C4-2B (cell line): ENCODE data around the gene P3R3URF.
A peak's percentile ranks its signal among the peaks of the same experiment; 100 is the strongest.

Source experiments
- H3K27ac ChIP-seq: fragments of 450-650 bp; 2 replicates; pipeline ENCODE4 v1.5.1; 2017
- ZFX ChIP-seq: fragments of 450-650 bp; IDR thresholded peaks from 2 replicates; pipeline ENCODE4 v1.6.1; 2017
- TF ChIP-seq, protein P1 (sequence below): fragments of 450-650 bp; conservative IDR thresholded peaks from 2 replicates; pipeline ENCODE4 v1.5.1; 2017; ENCODE audit warnings: mild to moderate bottlenecking

The P3R3URF gene

GRCh38 chr1:46180082-46180616 lies 3.9 kb upstream of the P3R3URF start:
- peak overlapping the region; percentile 93 for H3K27ac ChIP-seq
- TF ChIP-seq, protein P1, sequence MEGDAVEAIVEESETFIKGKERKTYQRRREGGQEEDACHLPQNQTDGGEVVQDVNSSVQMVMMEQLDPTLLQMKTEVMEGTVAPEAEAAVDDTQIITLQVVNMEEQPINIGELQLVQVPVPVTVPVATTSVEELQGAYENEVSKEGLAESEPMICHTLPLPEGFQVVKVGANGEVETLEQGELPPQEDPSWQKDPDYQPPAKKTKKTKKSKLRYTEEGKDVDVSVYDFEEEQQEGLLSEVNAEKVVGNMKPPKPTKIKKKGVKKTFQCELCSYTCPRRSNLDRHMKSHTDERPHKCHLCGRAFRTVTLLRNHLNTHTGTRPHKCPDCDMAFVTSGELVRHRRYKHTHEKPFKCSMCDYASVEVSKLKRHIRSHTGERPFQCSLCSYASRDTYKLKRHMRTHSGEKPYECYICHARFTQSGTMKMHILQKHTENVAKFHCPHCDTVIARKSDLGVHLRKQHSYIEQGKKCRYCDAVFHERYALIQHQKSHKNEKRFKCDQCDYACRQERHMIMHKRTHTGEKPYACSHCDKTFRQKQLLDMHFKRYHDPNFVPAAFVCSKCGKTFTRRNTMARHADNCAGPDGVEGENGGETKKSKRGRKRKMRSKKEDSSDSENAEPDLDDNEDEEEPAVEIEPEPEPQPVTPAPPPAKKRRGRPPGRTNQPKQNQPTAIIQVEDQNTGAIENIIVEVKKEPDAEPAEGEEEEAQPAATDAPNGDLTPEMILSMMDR = no peak; the same call in 1 of the 2 replicates
- no peak for TF ChIP-seq ZFX

DNA sequence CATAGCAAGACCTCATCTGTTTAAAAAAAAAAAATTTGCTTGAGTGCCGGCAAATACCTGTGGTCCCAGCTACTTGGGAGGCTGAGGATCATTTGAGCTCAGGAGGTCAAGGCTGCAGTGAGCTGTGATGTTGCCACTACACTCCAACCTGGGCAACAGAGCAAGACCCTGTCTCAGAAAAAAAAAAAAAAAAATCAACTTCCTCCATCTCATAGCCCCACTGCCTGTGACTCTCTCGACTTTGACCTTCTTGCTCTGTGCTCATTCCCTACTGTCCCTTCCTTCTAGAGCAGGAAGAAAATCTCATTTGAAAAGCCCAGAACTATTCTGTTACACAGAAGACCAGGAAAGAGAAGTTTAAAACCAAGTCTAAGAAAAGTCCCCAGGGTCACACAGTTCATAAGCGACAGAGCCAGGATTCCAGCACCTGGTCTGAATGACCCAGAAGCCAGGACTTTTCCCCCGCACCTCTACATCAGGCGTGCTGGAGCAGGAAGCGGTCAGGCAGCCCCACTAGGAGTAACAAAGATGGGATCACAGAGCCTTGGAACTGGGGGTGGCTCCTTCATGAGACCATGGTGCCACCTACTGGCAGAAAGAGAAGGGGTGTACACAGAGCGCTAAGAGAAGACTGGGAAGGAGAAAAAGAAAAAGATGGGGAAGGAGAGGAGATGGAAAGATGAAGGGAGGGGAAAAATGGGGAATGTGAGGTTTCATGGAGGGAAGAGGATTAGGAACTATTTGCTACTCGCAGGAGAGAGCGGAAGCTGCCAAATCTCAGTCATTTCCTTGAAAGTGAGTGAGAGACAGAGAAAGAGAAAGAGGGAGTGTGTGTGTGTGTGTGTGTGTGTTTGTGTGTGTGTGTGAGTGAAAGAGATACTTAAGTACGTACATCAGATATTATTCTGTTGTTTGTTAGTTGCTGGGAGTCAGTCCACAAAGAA lies 3.1 kb upstream of the P3R3URF start:
- peak overlapping the region; percentile 93 for H3K27ac ChIP-seq
- TF ChIP-seq, protein P1 = peak; percentile 97
- TF ChIP-seq ZFX = no peak

- peak overlapping the region; percentile 88 for H3K27ac ChIP-seq
- TF ChIP-seq ZFX = no peak
- TF ChIP-seq, protein P1 = no peak
These were observed 1.0 kb downstream of the P3R3URF start for GRCh38 chr1:46175243-46175642.

DNA sequence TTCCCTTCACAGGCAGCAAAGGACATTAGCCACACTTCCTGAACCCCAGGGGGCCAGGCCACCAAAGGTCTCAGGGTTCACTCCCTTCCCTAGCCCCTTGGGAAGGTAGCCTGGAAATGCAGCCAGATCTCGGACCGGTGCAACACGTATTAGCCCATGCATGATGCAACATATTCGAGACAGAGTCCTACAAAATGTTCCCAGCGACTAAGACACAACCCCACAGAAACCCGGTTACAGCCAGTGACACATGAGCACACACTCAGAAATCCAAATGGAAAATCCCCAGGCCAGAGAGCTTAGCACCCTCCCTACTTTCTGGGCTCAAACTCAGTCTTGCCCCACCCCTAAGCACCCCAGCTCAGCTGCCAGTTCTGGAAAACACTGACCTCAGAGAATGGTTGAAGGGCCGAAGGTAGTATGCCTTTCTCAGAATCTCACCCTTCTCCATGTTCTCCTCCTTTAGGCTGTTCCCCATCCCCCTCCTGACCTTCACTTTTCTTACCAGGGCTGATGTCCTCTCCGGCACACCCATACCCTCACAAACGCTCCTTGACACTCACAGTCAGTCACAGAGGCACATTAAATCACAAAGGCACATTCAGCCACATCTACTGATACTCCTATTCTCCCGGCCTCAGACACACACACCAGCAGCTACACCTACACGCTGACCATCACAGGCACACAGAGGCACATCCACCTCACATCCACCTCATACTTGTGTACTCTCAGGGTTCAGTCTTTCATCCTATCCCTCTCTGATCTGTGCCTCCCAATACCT lies 1.6 kb downstream of the P3R3URF start, which contains the start of gene TSPAN1:
Gene TSPAN1 (plus strand): TSS at position 640 of the 784 bp plus-strand sequence. CDS start 6,021 bp downstream, outside the sequence.
- peak within 1 kb of the TSS; percentile 88 for H3K27ac ChIP-seq
- no peak for TF ChIP-seq ZFX
- TF ChIP-seq, protein P1 = no peak

GRCh38 chr1:46173361-46173856 lies 2.9 kb downstream of the P3R3URF start:
- H3K27ac ChIP-seq = peak overlapping the region; percentile 88

GRCh38 chr1:46172321-46172720 lies 4.0 kb downstream of the P3R3URF start:
- TF ChIP-seq, protein P1 = no peak
- no peak for TF ChIP-seq ZFX
- H3K27ac ChIP-seq = peak overlapping the region; percentile 88

More at GRCh38 chr1:46173361-46173856, 2.9 kb downstream of the P3R3URF start:
- TF ChIP-seq, protein P1 = no peak
- no peak for TF ChIP-seq ZFX
